Amniotic epithelial cell (primary cell): ENCODE measurements around the gene LCTL.
A peak's percentile ranks its signal among the peaks of the same experiment; 100 is the strongest.

Experiments
- DNase-seq: peaks from one replicate; pipeline ENCODE4 v3.0.0-alpha.2; 2010; ENCODE audit warnings: low read depth

Gene LCTL

GRCh38 chr15:66565741-66566144, at the start of gene LCTL:
LCTL (minus strand) TSS chr15:66565998; CDS start chr15:66565365, 633 bp downstream.
- peak; percentile 47 for DNase-seq

GRCh38 chr15:66614951-66615760, 49.4 kb upstream of the LCTL start:
- no peak for DNase-seq

- no peak for DNase-seq
These were observed 48.7 kb upstream of the LCTL start for GRCh38 chr15:66614456-66614855.

- DNase-seq, result no peak
These were observed 47.9 kb upstream of the LCTL start for GRCh38 chr15:66613743-66614142.

GRCh38 chr15:66611257-66612053, 45.7 kb upstream of the LCTL start:
- DNase-seq, result no peak

GRCh38 chr15:66609876-66610275, 44.1 kb upstream of the LCTL start:
- DNase-seq, result no peak

- no peak for DNase-seq
These were observed 43.1 kb upstream of the LCTL start for GRCh38 chr15:66608881-66609280.

GRCh38 chr15:66608159-66608558, 42.4 kb upstream of the LCTL start:
- DNase-seq, result no peak

GRCh38 chr15:66603301-66604179, 37.7 kb upstream of the LCTL start:
- DNase-seq, result peak; percentile 53

- no peak for DNase-seq
These were observed 35.7 kb upstream of the LCTL start for GRCh38 chr15:66601521-66601920.

- no peak for DNase-seq
These were observed 34.4 kb upstream of the LCTL start for GRCh38 chr15:66600240-66600627.

GRCh38 chr15:66599536-66600239, 33.9 kb upstream of the LCTL start:
- no peak for DNase-seq

- no peak for DNase-seq
These were observed 32.5 kb upstream of the LCTL start for GRCh38 chr15:66598095-66598815.

GRCh38 chr15:66595931-66596545, 30.2 kb upstream of the LCTL start:
- no peak for DNase-seq

- DNase-seq, result no peak
These were observed 29.5 kb upstream of the LCTL start for GRCh38 chr15:66595332-66595731.

GRCh38 chr15:66594836-66595235, 29.0 kb upstream of the LCTL start:
- no peak for DNase-seq

- DNase-seq, result no peak
These were observed 28.5 kb upstream of the LCTL start for GRCh38 chr15:66594344-66594743.

- DNase-seq, result peak; percentile 42
These were observed 27.5 kb upstream of the LCTL start for GRCh38 chr15:66593219-66593780.

- DNase-seq, result peak; percentile 27
These were observed 26.9 kb upstream of the LCTL start for GRCh38 chr15:66592505-66593218.
